KMS-11 (cell line): ENCODE results near the gene HS3ST2.

ENCODE experiments used
- H2AFZ ChIP-seq: fragments of 200-600 bp; sonication (generic); 2 replicates; pipeline ENCODE4 v1.6.1; 2016; ENCODE audit warnings: antibody characterized with exemption, mixed run types, low read depth
- H3K27ac ChIP-seq: fragments of 200-600 bp; sonication (generic); 2 replicates; pipeline ENCODE4 v1.6.1; 2016; ENCODE audit warnings: mild to moderate bottlenecking, mixed run types
- H3K27me3 ChIP-seq: fragments of 200-600 bp; sonication (generic); 2 replicates; pipeline ENCODE4 v1.6.1; 2017; ENCODE audit warnings: mild to moderate bottlenecking, low read depth, mixed run types, moderate library complexity; ENCODE audit not compliant: insufficient read depth
- H3K36me3 ChIP-seq: fragments of 200-600 bp; sonication (generic); 2 replicates; pipeline ENCODE4 v1.6.1; 2017; ENCODE audit warnings: mild to moderate bottlenecking, mixed run types; ENCODE audit not compliant: insufficient read depth
- H3K4me1 ChIP-seq: fragments of 200-600 bp; sonication (generic); 2 replicates; pipeline ENCODE4 v1.6.1; 2016; ENCODE audit warnings: mild to moderate bottlenecking, low read depth, mixed run types; ENCODE audit not compliant: poor library complexity, severe bottlenecking
- H3K4me2 ChIP-seq: fragments of 200-600 bp; sonication (generic); 2 replicates; pipeline ENCODE4 v1.7.0; 2016; ENCODE audit warnings: mild to moderate bottlenecking, mixed run types
- H3K4me3 ChIP-seq: fragments of 200-600 bp; sonication (generic); IDR thresholded peaks from 2 replicates; pipeline ENCODE4 v1.6.1; 2017; ENCODE audit warnings: low read depth, low read length, mixed read lengths; ENCODE audit not compliant: insufficient read depth
- H3K79me2 ChIP-seq: fragments of 200-600 bp; sonication (generic); 2 replicates; pipeline ENCODE4 v1.6.1; 2016; ENCODE audit warnings: low read depth, mixed run types; ENCODE audit not compliant: insufficient read depth
- H3K9ac ChIP-seq: fragments of 200-600 bp; sonication (generic); 2 replicates; pipeline ENCODE4 v1.6.1; 2016; ENCODE audit warnings: mild to moderate bottlenecking, mixed run types
- H4K20me1 ChIP-seq: fragments of 200-600 bp; sonication (generic); 2 replicates; pipeline ENCODE4 v1.6.1; 2016; ENCODE audit warnings: mild to moderate bottlenecking, mixed run types; ENCODE audit not compliant: insufficient read depth
- TF ChIP-seq, protein P1 (sequence below): fragments of 200-600 bp; sonication (generic); conservative IDR thresholded peaks from 2 replicates; pipeline ENCODE4 v1.6.1; 2017; ENCODE audit warnings: low read depth, mild to moderate bottlenecking, antibody characterized with exemption, low read length, moderate library complexity, mixed read lengths

The HS3ST2 gene

DNA sequence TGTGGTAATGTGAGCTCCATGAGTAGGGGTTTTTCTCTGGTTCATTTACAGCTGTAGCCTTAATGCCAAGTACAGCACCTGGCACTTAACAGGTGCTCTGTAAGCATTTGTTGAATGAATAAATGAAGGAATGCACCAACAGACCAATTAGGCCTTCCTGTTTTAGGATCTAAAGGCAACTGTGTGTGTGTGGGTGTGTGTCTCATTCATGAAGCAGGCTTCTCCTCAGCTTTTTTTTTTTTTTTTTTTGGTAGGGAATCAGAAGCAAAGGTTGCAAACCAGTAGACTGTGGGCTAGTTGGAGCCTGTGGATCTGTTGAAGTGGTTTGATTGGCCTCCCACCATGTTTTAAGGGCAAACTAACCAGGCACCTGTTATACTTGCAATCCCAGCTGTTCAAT lies 48.1 kb downstream of the HS3ST2 start:
- Histone ChIP-seq H3K4me1 (no peaks in the 10 kb centered on the region), H3K36me3 (no peaks in the 10 kb centered on the region), H3K9ac (no peak overlapping the region), H2AFZ (no peak overlapping the region), H4K20me1 (no peaks in the 10 kb centered on the region), H3K4me3 (no peak overlapping the region), H3K4me2 (no peak overlapping the region), H3K79me2 (no peaks in the 10 kb centered on the region), H3K27me3 (no peaks in the 10 kb centered on the region), H3K27ac (no peak overlapping the region)
- TF ChIP-seq, protein P1, sequence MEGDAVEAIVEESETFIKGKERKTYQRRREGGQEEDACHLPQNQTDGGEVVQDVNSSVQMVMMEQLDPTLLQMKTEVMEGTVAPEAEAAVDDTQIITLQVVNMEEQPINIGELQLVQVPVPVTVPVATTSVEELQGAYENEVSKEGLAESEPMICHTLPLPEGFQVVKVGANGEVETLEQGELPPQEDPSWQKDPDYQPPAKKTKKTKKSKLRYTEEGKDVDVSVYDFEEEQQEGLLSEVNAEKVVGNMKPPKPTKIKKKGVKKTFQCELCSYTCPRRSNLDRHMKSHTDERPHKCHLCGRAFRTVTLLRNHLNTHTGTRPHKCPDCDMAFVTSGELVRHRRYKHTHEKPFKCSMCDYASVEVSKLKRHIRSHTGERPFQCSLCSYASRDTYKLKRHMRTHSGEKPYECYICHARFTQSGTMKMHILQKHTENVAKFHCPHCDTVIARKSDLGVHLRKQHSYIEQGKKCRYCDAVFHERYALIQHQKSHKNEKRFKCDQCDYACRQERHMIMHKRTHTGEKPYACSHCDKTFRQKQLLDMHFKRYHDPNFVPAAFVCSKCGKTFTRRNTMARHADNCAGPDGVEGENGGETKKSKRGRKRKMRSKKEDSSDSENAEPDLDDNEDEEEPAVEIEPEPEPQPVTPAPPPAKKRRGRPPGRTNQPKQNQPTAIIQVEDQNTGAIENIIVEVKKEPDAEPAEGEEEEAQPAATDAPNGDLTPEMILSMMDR: no peak

DNA sequence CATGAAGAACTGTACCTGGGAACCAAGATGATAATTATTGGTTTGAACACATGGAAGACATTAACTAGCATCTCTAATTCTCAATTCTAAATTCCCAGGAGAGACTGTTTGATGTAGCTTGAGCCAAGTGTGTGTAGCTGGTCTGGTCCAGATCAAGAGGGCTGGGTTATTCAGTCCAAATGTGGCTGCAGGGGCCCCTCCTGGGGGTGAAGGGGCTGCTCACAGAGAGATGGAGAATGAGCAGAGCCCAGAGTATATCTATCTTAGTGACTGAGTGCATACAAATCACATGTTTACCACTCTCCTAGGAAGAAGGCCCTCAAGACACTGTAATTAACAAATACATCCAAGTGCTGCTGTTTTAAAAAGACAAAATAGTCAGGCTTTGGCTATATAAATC lies 50.4 kb downstream of the HS3ST2 start:
- H3K36me3 ChIP-seq: no peaks in the 10 kb centered on the region
- no peaks in the 10 kb centered on the region for H3K79me2 ChIP-seq
- H3K9ac ChIP-seq: no peak overlapping the region
- H3K4me3 ChIP-seq: no peak overlapping the region
- no peaks in the 10 kb centered on the region for H3K27me3 ChIP-seq
- H4K20me1 ChIP-seq: no peaks in the 10 kb centered on the region
- H2AFZ ChIP-seq: no peak overlapping the region
- TF ChIP-seq, protein P1: no peak
- no peak overlapping the region for H3K27ac ChIP-seq
- no peak overlapping the region for H3K4me2 ChIP-seq
- no peaks in the 10 kb centered on the region for H3K4me1 ChIP-seq

DNA sequence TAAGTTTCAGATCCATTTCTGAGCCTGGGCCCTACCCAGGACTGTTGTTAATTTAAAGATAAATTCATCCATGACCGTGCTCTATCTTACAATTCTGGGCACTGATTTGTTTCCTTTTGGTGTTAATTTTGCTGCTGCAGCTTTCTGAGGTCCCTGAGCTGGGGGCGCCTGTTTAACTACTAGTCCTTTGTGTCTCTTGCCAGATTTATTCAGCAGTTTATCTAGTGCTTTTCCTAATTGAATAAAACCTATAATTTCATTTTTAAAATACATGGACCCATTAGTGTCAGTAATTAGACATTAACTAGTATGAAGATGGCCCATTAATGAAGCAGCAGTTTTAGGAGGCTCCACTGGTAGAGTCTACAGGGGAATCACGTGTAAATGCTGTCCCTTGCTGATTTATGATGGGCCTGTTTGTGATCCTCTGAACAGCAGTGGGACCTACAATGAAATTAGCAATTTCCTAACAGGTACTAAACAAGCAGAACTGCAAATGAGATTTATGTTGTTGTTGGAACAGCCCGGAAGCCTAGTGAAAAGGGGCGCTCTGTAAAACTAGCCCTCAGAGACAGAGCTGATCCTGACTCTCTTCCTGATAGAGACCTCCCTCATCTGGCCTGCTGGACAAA lies 54.7 kb downstream of the HS3ST2 start:
- no peak overlapping the region for H3K9ac ChIP-seq
- no peaks in the 10 kb centered on the region for H3K36me3 ChIP-seq
- no peaks in the 10 kb centered on the region for H3K79me2 ChIP-seq
- no peaks in the 10 kb centered on the region for H4K20me1 ChIP-seq
- H3K4me3 ChIP-seq: no peak overlapping the region
- H2AFZ ChIP-seq: no peak overlapping the region
- no peak overlapping the region for H3K4me2 ChIP-seq
- H3K27me3 ChIP-seq: no peaks in the 10 kb centered on the region
- no peak overlapping the region for H3K27ac ChIP-seq
- TF ChIP-seq, protein P1: no peak
- H3K4me1 ChIP-seq: no peaks in the 10 kb centered on the region

DNA sequence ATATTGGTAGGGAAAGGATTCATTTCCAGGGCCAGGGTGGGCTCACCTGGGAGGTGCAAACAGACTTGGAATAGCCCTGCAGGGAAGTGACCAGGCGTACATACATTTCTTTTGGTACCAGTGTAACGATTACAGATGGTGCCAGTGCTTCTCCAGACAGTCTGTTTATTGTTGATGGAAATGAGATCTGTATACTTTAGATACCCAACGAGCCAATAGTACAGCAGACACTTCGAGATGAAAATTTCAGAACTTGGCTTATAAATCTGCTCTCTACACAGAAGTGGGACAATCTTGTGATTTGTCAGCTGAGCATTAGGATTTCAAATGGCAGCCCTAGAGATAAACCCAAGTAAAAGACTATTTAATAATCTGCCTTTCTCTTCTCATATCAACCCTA lies 57.9 kb downstream of the HS3ST2 start:
- Histone ChIP-seq H4K20me1 (no peaks in the 10 kb centered on the region), H3K27me3 (no peaks in the 10 kb centered on the region), H3K4me1 (no peaks in the 10 kb centered on the region), H3K9ac (no peak overlapping the region), H2AFZ (no peak overlapping the region), H3K4me2 (no peak overlapping the region), H3K4me3 (no peak overlapping the region), H3K27ac (no peak overlapping the region), H3K36me3 (no peaks in the 10 kb centered on the region), H3K79me2 (no peaks in the 10 kb centered on the region)
- TF ChIP-seq, protein P1: no peak
